Gastroesophageal sphincter (tissue), 3 donors: ENCODE data around the gene RBP3.

Experiments
- EP300 ChIP-seq: sonication (generic); formaldehyde crosslinking; IDR thresholded peaks from one replicate; pipeline ENCODE4 v1.6.1; 2017; ENCODE audit warnings: antibody characterized with exemption, mild to moderate bottlenecking
- TF ChIP-seq, protein P1 (sequence below), 4 experiments: fragments of 200-600 bp in 2 of 4; fragments of 450-650 bp in 2 of 4; sonication (generic) in 1 of 4; IDR thresholded peaks; one replicate each; pipeline ENCODE4 v1.5.1; 2017 to 2019; ENCODE audit warnings: antibody characterized with exemption in 4 of 4, mild to moderate bottlenecking in 2 of 4, moderate library complexity in 2 of 4

DNA sequence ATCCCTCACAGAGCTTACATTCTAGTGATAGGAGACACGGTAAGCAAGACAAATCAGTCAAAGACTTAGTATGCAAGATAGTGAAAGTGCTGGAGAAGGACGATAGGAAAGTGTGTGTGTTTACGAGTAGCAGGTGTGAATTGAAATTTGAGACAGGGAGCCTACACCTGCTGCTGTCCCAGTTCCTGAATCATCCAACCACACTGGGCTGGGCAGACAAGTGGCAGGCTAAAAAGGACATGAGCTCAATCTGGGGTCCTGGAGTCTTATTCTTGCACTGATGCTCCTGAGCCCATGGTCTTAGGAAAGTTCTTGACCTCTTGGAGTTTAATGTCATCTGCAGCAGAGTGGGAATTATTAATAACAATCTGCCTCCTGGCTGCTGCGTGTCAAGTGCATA lies 16.2 kb downstream of the RBP3 start:
- TF ChIP-seq, protein P1, sequence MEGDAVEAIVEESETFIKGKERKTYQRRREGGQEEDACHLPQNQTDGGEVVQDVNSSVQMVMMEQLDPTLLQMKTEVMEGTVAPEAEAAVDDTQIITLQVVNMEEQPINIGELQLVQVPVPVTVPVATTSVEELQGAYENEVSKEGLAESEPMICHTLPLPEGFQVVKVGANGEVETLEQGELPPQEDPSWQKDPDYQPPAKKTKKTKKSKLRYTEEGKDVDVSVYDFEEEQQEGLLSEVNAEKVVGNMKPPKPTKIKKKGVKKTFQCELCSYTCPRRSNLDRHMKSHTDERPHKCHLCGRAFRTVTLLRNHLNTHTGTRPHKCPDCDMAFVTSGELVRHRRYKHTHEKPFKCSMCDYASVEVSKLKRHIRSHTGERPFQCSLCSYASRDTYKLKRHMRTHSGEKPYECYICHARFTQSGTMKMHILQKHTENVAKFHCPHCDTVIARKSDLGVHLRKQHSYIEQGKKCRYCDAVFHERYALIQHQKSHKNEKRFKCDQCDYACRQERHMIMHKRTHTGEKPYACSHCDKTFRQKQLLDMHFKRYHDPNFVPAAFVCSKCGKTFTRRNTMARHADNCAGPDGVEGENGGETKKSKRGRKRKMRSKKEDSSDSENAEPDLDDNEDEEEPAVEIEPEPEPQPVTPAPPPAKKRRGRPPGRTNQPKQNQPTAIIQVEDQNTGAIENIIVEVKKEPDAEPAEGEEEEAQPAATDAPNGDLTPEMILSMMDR (IDR thresholded peaks at IDR 0.05) = no peak
- no peak for TF ChIP-seq EP300
